K562 (cell line): ENCODE data around the gene UGT1A10. TPM values are rescaled to one million over a fixed set of nuclear protein-coding genes. Genes with fewer than 3 reads are reported as not detected.

Experiments
- ATAC-seq: fragments of 200-7000 bp; cut with Tn5 transposase; 3 replicates; pipeline ENCODE4 v1.9.1; 2020; ENCODE audit warnings: moderate library complexity
- BruUV-seq: library from RNA; stranded (reverse); fragments of 400-500 nt; replicated peaks from 2 replicates; lab custom pipeline; 2021; lab: Mats Ljungman, UMichigan
- CTCF ChIA-PET: fragments of 300-600 bp; formaldehyde crosslinking; extraction: SDS; loops from one replicate; lab custom pipeline; 2021; ENCODE audit warnings: low intra/inter-chr PET ratio; lab: Yijun Ruan, JAX
- POLR2A ChIA-PET: fragments of 300-600, 350-650 bp; sonication (Branson Sonifier 250); formaldehyde crosslinking; extraction: SDS; loops from one replicate; lab custom pipeline; 2021; ENCODE audit warnings: antibody characterized with exemption, inconsistent platforms; lab: Yijun Ruan, JAX
- DNase-seq, 4 experiments: peaks; one replicate each; pipeline versions ENCODE4 v3.0.0 to v3.0.0-alpha.2; 2011 to 2018; ENCODE audit warnings: low spot score in 3 of 4, mixed read lengths in 3 of 4; ENCODE audit errors: extremely low read depth in 1 of 4
- FAIRE-seq: peaks from 2 replicates; lab custom pipeline; 2011; peaks lifted over from hg19 to GRCh38; lab: Jason Lieb, UNC
- H2AFZ ChIP-seq: 2 replicates; pipeline ENCODE4 v1.6.0; 2011; ENCODE audit warnings: low read depth, low read length, control low read depth, inconsistent platforms
- H3K27ac ChIP-seq: fragments of 200-600 bp; 3 replicates; pipeline ENCODE4 v1.8.0; 2011; ENCODE audit warnings: low read depth, mild to moderate bottlenecking, control low read depth, inconsistent platforms, low read length, moderate library complexity, mixed read lengths; ENCODE audit errors: extremely low read depth
- H3K27me3 ChIP-seq, 2 experiments: fragments of 300-600 bp in 1 of 2; 2 replicates in 1 of 2; 3 replicates in 1 of 2; pipeline versions ENCODE4 v1.6.0 to v1.8.0; 2011; ENCODE audit warnings: inconsistent platforms in 2 of 2, low read length in 2 of 2, mild to moderate bottlenecking in 1 of 2, mixed read lengths in 1 of 2, moderate library complexity in 1 of 2; ENCODE audit not compliant: control insufficient read depth in 2 of 2, insufficient read depth in 2 of 2
- H3K36me3 ChIP-seq: fragments of 300-600 bp; 3 replicates; pipeline ENCODE4 v1.8.0; 2011; ENCODE audit warnings: mild to moderate bottlenecking, low read length, inconsistent platforms; ENCODE audit not compliant: control insufficient read depth, insufficient read depth
- H3K4me1 ChIP-seq, 2 experiments: fragments of 200-600 bp in 1 of 2; replicated peaks in 1 of 2; 2 replicates in 1 of 2; 3 replicates in 1 of 2; pipeline versions ENCODE4 v1.5.1 to v1.8.0; 2011; ENCODE audit warnings: inconsistent platforms in 2 of 2, low read length in 2 of 2, mild to moderate bottlenecking in 1 of 2, mixed read lengths in 1 of 2, moderate library complexity in 1 of 2; ENCODE audit not compliant: control insufficient read depth in 2 of 2, insufficient read depth in 2 of 2
- H3K4me2 ChIP-seq: 2 replicates; pipeline ENCODE4 v1.6.1; 2011; ENCODE audit warnings: low read length, control low read depth, inconsistent platforms, mixed read lengths; ENCODE audit not compliant: insufficient read depth
- H3K4me3 ChIP-seq: fragments of 200-600 bp; sonication (generic), shearing (Covaris generic); 2 replicates; pipeline ENCODE4 v1.5.1; 2016; ENCODE audit warnings: control low read depth, inconsistent platforms
- H3K79me2 ChIP-seq: fragments of 200-600 bp; 3 replicates; pipeline ENCODE4 v1.8.0; 2011; ENCODE audit warnings: low read length, inconsistent platforms; ENCODE audit not compliant: control insufficient read depth, insufficient read depth
- H3K9ac ChIP-seq, 2 experiments: 2 replicates each; pipeline versions ENCODE4 v1.6.0 to v1.6.1; 2011; ENCODE audit warnings: low read depth in 2 of 2, low read length in 2 of 2, control low read depth in 1 of 2, inconsistent platforms in 1 of 2, mild to moderate bottlenecking in 1 of 2, mixed read lengths in 1 of 2; ENCODE audit not compliant: insufficient read depth in 1 of 2
- H3K9me1 ChIP-seq: one replicate; pipeline ENCODE4 v1.6.0; 2011; ENCODE audit warnings: inconsistent platforms, mild to moderate bottlenecking, low read length, moderate library complexity; ENCODE audit not compliant: control insufficient read depth, insufficient read depth
- H3K9me3 ChIP-seq: replicated peaks from 2 replicates; pipeline ENCODE4 v1.5.1; 2011; ENCODE audit warnings: low read depth, low read length, inconsistent platforms; ENCODE audit not compliant: control insufficient read depth, insufficient read depth
- H4K20me1 ChIP-seq: replicated peaks from 2 replicates; pipeline ENCODE4 v1.6.1; 2011; ENCODE audit warnings: low read length, inconsistent platforms, mixed read lengths; ENCODE audit not compliant: control insufficient read depth, insufficient read depth
- CREM ChIP-seq: IDR thresholded peaks from 2 replicates; pipeline ENCODE4 v1.6.1; 2014; ENCODE audit warnings: antibody characterized with exemption, low read depth
- MGA ChIP-seq: fragments of 450-650 bp; IDR thresholded peaks from 2 replicates; pipeline ENCODE4 v1.6.1; 2016; ENCODE audit warnings: mild to moderate bottlenecking, moderate library complexity
- PHF8 ChIP-seq: fragments of 200-600 bp; sonication (generic); IDR thresholded peaks from 2 replicates; pipeline ENCODE4 v1.6.1; 2012; ENCODE audit warnings: mixed run types, mild to moderate bottlenecking, inconsistent platforms, low read length, moderate library complexity, borderline replicate concordance
- SREBF2 ChIP-seq: sonication (generic); formaldehyde crosslinking; IDR thresholded peaks from 2 replicates; pipeline ENCODE4 v1.4.0; 2020; ENCODE audit warnings: mild to moderate bottlenecking, missing genetic modification reagents
- TGIF2 ChIP-seq: sonication (generic); formaldehyde crosslinking; IDR thresholded peaks from 2 replicates; pipeline ENCODE4 v1.8.1; 2022; ENCODE audit warnings: mild to moderate bottlenecking, missing genetic modification reagents, moderate library complexity
- XRCC4 ChIP-seq: IDR thresholded peaks from one replicate; pipeline ENCODE4 v1.6.1; 2011; ENCODE audit not compliant: insufficient read depth, insufficient read length; ENCODE audit errors: extremely low read depth
- XRCC5 ChIP-seq: fragments of 200-400 bp; formaldehyde crosslinking; IDR thresholded peaks from 2 replicates; pipeline ENCODE4 v1.6.1; 2017; ENCODE audit warnings: low read depth, mild to moderate bottlenecking, low read length
- ZNF263 ChIP-seq: sonication (generic); formaldehyde crosslinking; IDR thresholded peaks from 2 replicates; pipeline ENCODE4 v1.8.0; 2022; ENCODE audit warnings: mild to moderate bottlenecking, missing genetic modification reagents, borderline replicate concordance
- ZNF589 ChIP-seq: fragments of 200-800 bp; sonication (Bioruptor generic); IDR thresholded peaks from 2 replicates; pipeline ENCODE4 v1.6.1; 2016; ENCODE audit warnings: low read depth, missing genetic modification characterization, missing compliant biosample characterization
- WGBS: fragments of 100-300 bp; shearing (Covaris generic); methylation state at CpG from one replicate; pipeline ENCODE4 v1.1.6; 2016; ENCODE audit warnings: low coverage, mixed read lengths; ENCODE audit not compliant: insufficient coverage; ENCODE audit errors: missing lambda C conversion rate; 5-methylcytosine and 5-hydroxymethylcytosine counted together
- in situ Hi-C: fragments of 300-500 bp; cut with MboI; formaldehyde crosslinking; loops from 4 replicates; pipeline ENCODE4 v1.15.0; 2018; ENCODE audit warnings: inconsistent platforms, mixed read lengths
- intact Hi-C: fragments of 100-400 bp; cut with micrococcal nuclease; formaldehyde crosslinking; loops from 2 replicates; pipeline ENCODE4 v1.14.2; 2022
- polyA plus RNA-seq, 8 experiments: library from polyadenylated mRNA; depleted of rRNA in 4 of 8; stranded (reverse) in 5 of 8; unstranded in 3 of 8; fragments of >200 nt; fragmentation: Nextera tagmentation in 2 of 8; fragmentation: Illumina TruSeq in 1 of 8; extraction: Ambion mirVana in 2 of 8; extraction: Trizol in 1 of 8; gene quantifications; 2 replicates each; pipeline versions ENCODE4 v1.2.1 to v1.2.3, GENCODE V29; 2011 to 2014; ENCODE audit warnings: inconsistent platforms in 1 of 8, missing spikeins in 1 of 8
- total RNA-seq, 7 experiments: library from RNA; depleted of rRNA in 6 of 7; stranded (reverse); fragments of >200 nt in 6 of 7; fragmentation: Illumina TruSeq in 2 of 7; extraction: Trizol in 2 of 7; gene quantifications; 2 replicates each; pipeline versions ENCODE4 v1.2.1 to v1.2.3, GENCODE V29; 2011 to 2021; ENCODE audit warnings: low replicate concordance in 1 of 7

UGT1A10 gene
- total and polyA plus RNA-seq, 9 of the 15 experiments (the other 6 are each of a cell fraction or from before 2014, with no cell fraction given), result not detected

GRCh38 chr2:233743464-233744259, 107.4 kb downstream of the UGT1A10 start:
- Histone ChIP-seq H3K36me3 (no peaks in the 10 kb centered on the region), H3K4me1 (peaks cover 0 to 7% of the 10 kb centered on the region in 2 experiments; a peak in 2 of 5 replicates), H3K4me2 (no peak overlapping the region), H3K27ac (no peak overlapping the region), H3K79me2 (no peaks in the 10 kb centered on the region), H3K9me3 (no peaks in the 10 kb centered on the region), H4K20me1 (no peaks in the 10 kb centered on the region), H3K9ac (no peak overlapping the region; a peak in 1 of 4 replicates), H2AFZ (no peak overlapping the region), H3K27me3 (no peaks in the 10 kb centered on the region), H3K9me1 (no peaks in the 10 kb centered on the region), H3K4me3 (no peak overlapping the region)
- in situ Hi-C loops, result no loop called here
- DNase-seq (peak; percentile 12 to 23 (median 20)), FAIRE-seq (no peak), ATAC-seq (peak; percentile 89)
- BruUV-seq, result no TSS peak
- 31% methylated on average over 26 of the region's 46 CpGs for WGBS
- CTCF ChIA-PET, result no interaction called here
- intact Hi-C loops, result no loop called here
- POLR2A ChIA-PET, result interaction anchor here (0.6 kb wide), 1 partner anchor 11 kb away, joined by 3 read pairs; no protein-coding TSS in a partner anchor
- no peak for TF ChIP-seq XRCC4
- TF ChIP-seq ZNF589 (CRISPR knock-in tag), result no peak
- TF ChIP-seq SREBF2, result no peak
- TF ChIP-seq TGIF2, result no peak
- TF ChIP-seq CREM, result 0 out of 2 replicates have a peak, but pooled peaks have one; percentile 10
- no peak for TF ChIP-seq ZNF263 (CRISPR knock-in tag)
- peak; percentile 48; the same call in 1 of the 2 replicates for TF ChIP-seq PHF8
- TF ChIP-seq XRCC5, result no peak
- TF ChIP-seq MGA, result peak; percentile 48
